Retina (tissue), 1 donor: ENCODE results near the gene CEBPZOS.

ENCODE experiments used
- DNase-seq: peaks from one replicate; pipeline ENCODE4 v3.0.0-alpha.2; 2016

Gene CEBPZOS

DNA sequence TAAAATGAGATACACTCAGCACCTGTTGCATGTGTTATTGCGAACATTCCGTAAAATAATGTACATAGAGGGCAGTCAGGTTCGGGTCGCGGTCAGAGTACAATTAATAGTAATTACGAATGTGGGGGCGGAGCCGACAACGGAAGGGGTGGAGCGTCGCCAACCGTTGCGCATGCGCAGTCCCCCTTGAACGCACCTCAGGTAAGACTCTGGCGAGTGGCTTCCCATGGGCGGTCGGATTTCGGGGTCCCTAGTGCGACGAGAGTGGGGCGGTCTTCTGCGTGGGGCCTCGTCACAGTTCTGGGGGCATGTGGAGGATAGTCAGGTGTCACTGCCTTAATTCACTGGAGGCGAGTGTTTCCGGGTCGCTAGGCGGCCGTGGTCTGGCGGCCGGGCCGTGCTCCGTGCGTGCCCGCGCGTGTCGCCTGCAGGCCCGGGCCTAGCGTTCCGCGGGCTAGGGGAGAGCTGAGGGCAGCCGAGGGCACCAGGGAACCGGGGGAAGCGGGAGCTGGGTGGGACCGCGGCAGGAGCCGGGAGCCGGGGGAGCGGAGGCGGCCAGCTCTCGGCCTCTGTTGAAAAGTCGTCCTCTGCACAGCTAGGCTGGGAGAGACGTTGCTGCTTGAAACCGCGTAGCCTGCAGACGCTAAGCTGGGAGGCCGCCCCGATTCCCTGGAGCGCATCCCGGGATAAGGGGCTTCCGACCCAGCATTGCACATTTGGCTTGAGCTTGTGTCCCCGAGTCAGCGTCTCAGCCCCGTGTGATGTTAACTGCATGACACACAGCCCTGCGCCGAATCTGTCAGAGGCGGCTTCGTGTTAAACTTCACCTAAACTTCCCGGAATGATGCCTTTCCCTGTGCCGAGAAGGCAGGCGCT, at the start of gene CEBPZOS:
Gene CEBPZOS (plus strand): TSS at position 177 of the 876 bp plus-strand sequence. CDS start 3,209 bp downstream, outside the sequence.
- DNase-seq: peak; percentile 96

DNA sequence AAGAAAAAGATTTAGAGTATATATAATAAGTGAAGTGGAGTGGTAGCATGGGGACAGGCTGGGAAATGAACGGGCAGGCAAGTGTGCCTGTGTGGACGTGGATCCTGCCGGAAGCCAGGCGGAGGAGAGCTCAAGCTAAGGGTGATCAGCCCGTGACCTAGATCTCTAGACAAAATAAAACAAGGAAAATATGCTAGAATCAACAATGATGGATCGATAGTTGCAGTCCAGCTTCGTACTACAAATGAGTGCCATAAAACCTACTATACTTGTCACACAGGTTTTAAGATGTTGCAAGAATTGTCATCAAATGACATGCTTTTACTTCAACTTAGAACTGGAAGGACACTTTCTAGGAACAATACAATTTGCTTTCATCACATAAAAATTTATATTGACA, 48.0 kb upstream of the CEBPZOS start:
- no peak for DNase-seq

- no peak for DNase-seq
Observed at GRCh38 chr2:37149626-37150322, 46.5 kb upstream of the CEBPZOS start.

DNA sequence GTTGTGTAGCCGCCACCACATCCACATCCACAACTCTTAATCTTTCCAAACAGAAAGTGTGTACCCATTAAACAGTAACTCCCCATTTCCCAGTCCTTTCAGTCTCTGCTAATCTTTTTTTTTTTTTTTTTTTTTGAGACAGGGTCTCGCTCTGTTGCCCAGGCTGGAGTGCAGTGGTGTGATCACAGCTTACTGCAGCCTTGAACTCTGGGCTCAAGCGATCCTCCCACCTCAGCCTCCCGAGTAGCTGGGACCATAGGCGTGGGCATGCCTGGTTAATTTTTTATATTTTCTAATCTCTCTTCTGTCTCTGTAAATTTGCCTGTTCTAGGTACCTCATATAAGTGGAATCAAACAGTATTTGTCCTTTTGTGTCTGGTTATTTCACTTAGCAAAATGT, 43.1 kb upstream of the CEBPZOS start:
- no peak for DNase-seq

DNA sequence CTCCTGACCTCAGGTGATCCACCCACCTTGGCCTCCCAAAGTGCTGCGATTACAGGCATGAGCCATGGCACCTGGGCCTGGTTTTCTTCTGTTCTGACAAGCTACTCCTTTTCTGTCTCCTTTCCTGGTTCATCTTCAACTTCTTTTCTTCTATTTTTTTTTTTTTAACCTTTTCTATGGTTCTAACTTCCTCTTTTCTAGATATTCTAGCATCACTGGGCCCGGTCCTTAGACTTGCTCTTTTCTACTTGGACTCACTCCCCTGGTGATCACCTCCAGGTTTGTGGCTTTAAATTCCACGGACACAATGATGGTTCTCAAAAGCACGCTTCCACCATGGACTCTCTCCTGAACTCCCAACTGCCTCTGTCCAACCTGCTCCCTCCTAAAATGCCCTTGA, 41.5 kb upstream of the CEBPZOS start:
- no peak for DNase-seq

- DNase-seq: peak; percentile 85
Observed at GRCh38 chr2:37156071-37156856, 40.0 kb upstream of the CEBPZOS start.

GRCh38 chr2:37156857-37157714, 39.2 kb upstream of the CEBPZOS start, which contains the start of gene EIF2AK2:
TSS of gene EIF2AK2 (minus strand) at chr2:37156980. CDS start at chr2:37147806, 9,174 bp downstream.
- peak; percentile 78 for DNase-seq

GRCh38 chr2:37164757-37165156, 31.5 kb upstream of the CEBPZOS start:
- no peak for DNase-seq

DNA sequence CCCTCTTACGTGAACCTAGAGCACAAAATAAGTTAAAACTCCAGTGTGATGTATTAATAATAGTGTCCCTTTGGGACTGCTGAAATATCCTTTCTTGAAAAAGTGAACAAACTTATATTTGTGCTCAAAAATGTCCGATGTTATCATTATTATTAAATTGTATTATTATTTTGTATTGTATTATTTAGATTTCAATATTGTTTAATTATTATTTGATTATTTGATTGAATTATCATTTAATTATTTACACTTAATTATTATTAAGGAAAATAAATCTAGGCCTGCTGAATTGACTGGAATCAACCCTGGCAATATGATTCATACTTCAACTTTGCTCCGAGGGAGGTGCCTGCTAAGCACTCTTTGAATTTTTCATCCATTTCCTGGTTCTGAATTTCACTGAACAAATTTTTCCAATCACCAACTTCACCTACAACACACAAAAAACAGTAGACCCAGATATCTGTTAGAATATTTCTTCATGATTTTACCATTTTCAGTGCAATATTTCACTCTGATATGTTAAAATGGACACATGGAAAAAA, 28.6 kb upstream of the CEBPZOS start:
- DNase-seq: no peak

GRCh38 chr2:37168217-37168981, 27.9 kb upstream of the CEBPZOS start:
- peak; percentile 36 for DNase-seq

GRCh38 chr2:37171624-37171950, 24.7 kb upstream of the CEBPZOS start:
- DNase-seq: no peak

DNA sequence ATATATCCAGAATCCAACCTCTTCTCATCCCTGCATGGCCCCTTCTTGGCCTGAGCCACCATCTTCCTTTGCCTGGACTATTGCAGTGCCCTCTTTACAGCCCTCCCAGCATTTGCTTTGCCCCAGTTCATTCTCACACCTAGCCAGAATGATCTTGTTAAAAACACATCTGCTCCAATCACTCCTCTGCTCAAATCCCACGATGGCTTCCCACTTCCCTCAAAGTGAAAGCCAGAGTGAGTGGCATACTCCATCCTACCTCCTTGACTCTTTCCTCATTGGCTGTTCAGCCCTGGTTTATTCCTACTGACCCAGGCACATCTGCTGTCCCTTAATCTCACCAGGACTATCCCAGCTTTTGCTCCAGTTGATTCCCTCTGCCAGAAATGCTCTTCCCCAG, 22.6 kb upstream of the CEBPZOS start:
- DNase-seq: no peak

DNA sequence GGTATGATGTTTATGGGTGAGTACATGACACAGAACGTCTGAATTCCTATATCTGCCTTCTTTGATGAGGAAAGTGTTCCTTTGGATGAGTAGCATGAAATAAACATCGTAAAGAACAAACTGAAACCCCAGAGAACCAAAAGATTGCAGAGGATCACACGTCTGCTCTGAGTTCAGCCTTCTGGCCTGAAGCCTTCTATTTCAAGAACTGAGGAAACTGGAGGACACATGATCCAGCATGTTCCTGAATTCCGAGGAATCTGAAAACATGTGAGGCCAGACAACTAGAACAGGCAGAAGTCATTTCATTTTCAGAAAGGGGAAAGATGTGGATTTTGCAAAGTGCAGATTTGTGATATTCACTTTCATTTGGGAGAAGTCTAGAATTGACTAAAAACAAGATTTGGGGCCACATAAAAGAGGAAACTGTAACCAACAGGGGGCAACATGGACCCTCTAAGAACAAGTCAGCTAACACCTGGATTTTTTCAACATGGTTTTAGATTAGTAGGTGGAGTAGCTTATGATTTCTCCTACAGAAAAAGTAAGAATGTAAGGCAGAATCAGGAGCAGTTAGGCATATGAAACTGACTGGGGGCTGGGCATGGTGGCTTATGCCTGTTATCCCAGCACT, 16.2 kb upstream of the CEBPZOS start:
- no peak for DNase-seq

GRCh38 chr2:37180640-37181039, 15.7 kb upstream of the CEBPZOS start:
- no peak for DNase-seq

DNA sequence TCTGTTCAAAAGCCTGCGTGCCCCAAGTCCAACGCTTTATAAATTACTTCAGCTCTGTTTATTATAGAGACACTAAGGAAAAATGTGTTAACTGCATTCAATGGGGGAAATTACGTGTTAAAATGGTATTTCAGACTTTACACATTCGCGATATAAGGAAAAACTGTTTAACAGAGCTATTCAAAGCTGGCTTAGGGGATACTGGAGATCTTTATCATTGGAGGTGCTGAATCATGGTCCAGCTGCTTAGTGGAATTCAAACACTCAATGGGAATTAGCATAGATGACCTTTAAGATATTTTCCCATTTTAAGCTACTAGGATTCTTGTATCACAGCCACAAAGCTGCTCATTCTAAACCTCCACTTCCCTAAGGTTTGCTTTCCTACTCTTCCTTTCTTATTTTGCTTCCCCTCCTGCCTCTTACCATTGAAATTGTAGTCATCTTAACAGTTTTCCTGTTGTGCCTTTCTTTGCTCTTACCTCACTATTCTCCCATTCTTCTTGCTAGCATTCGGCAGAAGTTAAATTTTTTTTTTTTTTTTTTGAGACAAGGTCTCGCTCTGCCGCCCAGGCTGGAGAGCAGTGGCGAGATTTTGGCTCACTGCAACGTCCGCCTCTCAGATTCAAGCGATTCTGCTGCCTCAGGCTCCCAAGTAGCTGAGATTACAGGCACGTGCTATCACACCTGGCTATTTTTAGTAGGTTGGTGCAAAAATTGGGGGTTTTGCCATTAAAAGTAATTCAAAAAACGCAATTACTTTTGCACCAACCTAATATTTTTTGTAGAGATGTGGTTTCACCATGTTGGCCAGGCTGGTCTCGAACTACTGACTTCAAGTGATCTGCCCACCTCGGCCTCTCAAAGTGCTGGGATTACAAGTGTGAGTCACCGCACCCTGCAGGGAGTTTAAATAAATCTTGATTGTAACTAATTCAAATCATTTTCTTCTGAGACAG, 14.3 kb upstream of the CEBPZOS start:
- DNase-seq: no peak

DNA sequence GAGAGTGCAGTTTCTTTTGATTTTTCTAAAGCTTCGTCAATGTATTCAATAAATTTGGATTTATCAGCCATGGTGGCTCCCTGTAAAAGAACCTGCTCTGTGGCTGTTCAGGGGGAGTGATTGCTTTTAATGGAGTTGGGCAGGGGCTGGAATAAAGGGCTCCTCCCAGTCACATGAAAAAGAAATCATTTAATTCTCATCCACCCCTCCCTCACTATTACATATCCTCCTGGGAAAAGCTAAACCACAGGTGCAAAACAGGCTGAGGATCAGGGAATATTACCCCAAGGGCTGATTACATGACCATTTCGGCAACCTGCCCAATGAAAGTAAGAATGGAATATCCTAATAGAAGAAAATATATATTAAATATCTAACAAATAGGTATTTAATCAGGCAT, 7.7 kb upstream of the CEBPZOS start, which contains the start of gene SULT6B1:
Gene SULT6B1 (minus strand): TSS at position 101 of the 400 bp plus-strand sequence. CDS start 30 bp downstream, at position 71.
- no peak for DNase-seq

- DNase-seq: no peak
Observed at GRCh38 chr2:37189452-37190153, 6.7 kb upstream of the CEBPZOS start.

DNA sequence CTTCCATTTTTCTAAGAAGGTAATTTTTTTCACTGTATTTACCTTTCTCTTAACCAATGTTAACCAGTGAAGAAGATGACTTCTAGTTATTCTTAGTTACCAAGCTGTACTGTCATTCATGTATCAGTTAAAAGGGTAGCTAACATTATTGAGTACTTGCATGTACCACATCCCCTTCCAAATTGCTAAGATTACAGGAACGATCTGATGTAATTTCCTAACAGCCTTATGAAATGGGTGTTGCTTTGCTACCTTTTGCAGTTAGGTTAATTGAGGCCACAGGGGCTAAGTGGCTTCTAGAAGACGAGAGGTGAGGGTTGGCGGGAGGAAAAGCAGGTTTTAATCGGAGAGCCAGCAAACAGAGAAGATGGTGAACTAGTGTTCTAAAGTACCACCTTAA, 6.0 kb upstream of the CEBPZOS start:
- DNase-seq: no peak

GRCh38 chr2:37191253-37191652, 5.0 kb upstream of the CEBPZOS start:
- DNase-seq: no peak
